Measurements from ENCODE around the gene GGA2.
"Not testable (repeated sequence)": the region's sequence is repeated elsewhere in the genome, so short reads cannot be mapped to it uniquely, and the experiment has no call there.

GGA2 gene, protein sequence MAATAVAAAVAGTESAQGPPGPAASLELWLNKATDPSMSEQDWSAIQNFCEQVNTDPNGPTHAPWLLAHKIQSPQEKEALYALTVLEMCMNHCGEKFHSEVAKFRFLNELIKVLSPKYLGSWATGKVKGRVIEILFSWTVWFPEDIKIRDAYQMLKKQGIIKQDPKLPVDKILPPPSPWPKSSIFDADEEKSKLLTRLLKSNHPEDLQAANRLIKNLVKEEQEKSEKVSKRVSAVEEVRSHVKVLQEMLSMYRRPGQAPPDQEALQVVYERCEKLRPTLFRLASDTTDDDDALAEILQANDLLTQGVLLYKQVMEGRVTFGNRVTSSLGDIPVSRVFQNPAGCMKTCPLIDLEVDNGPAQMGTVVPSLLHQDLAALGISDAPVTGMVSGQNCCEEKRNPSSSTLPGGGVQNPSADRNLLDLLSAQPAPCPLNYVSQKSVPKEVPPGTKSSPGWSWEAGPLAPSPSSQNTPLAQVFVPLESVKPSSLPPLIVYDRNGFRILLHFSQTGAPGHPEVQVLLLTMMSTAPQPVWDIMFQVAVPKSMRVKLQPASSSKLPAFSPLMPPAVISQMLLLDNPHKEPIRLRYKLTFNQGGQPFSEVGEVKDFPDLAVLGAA

DNA sequence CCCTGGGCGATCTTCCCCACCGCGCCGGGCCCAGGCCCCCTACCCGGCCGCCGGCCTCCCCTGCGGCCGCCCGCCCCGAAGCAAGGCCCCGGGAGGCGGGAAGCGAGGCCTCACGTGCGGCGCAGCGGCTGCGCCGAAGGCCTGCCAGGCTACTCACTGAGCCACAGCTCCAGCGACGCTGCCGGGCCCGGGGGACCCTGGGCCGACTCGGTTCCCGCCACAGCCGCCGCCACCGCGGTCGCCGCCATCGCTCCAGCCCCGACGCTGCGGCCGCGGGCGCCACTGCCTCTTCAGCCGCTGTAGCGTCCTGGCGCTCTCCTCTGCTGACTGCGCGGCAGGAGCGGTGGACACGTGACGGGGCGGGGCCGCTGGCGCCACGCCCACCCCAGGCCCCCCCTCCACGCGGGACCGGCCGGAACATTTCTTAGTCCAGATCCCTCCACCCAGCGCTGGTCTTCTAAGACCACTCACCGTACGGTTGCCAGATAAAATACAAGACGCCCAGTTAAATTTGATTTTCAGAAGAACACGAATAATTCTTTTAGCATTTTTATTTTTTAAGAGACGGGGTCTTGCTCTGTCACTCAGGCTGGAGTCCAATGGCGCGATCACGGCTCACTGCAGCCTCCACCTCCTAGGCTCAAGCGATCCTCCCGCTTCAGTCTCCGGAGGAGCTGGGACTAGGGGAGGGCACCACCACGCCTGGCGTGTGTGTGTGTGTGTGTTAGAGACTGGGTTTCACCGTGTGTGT, at the start of gene GGA2:
TSS of gene GGA2 (minus strand) at position 331 of the 751 bp plus-strand sequence. CDS start at position 248, 83 bp downstream.
- Histone ChIP-seq H3K27me3 (ENCODE audit: control insufficient read depth, insufficient read depth, low read length) (no peaks in the 10 kb centered on the region), H3K36me3 (ENCODE audit: control insufficient read depth, insufficient read depth, low read length) (no peaks in the 10 kb centered on the region), H3K27ac (ENCODE audit: low read depth, low read length) (peak within 1 kb of the TSS; percentile 72), H3K9ac (ENCODE audit: low read length) (peak within 1 kb of the TSS; percentile 57), H3K4me1 (ENCODE audit: control insufficient read depth, insufficient read depth, low read length) (no peaks in the 10 kb centered on the region), H3K4me3 (ENCODE audit: low read length) (peak within 1 kb of the TSS; percentile 80)

DNA sequence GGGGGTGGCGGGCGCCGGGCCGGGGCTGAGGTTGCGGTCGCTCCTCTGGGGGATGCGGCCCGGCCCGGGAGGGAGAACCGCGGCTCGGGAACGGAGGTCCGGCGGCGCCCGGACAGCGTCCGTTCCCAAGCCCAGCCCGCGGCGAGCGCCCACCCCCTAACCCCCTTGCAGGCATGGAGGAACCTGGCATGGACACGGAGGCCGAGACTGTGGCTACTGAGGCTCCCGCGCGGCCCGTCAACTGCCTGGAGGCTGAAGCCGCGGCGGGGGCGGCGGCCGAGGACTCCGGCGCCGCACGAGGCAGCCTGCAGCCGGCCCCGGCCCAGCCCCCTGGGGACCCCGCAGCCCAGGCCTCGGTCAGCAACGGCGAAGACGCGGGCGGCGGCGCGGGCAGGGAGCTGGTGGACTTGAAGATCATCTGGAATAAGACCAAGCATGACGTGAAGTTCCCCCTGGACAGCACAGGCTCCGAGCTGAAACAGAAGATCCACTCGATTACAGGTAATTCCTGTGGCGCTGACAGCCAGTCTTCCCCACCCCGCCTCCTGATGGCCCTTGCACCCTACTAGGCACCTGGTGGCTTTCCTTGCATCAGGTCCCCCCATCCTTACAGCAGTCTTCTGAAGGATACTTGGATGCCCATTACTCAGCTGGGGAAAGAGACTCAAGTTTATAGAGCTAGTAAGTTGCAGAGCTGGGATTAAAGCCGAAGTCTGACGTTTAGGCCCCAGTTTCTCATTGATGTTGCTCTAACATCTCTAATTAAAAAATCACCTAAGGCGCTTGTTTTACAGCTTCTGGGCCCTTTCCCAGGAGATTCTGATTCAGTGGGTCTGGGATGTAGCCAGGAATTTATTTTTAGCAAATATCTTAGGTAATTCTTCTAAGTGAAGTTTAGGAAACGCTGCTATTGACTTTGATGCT, 47.7 kb upstream of the GGA2 start:
- peak overlapping the region; percentile 92 for H3K27ac ChIP-seq (ENCODE audit: low read depth, low read length)
- H3K36me3 ChIP-seq (ENCODE audit: control insufficient read depth, insufficient read depth, low read length) = peaks cover 27% of the 10 kb centered on the region
- peaks cover 18% of the 10 kb centered on the region for H3K4me1 ChIP-seq (ENCODE audit: control insufficient read depth, insufficient read depth, low read length)
- H3K9ac ChIP-seq (ENCODE audit: low read length) = peak overlapping the region; percentile 59
- peak overlapping the region; percentile 90 for H3K4me3 ChIP-seq (ENCODE audit: low read length)
- no peaks in the 10 kb centered on the region for H3K27me3 ChIP-seq (ENCODE audit: control insufficient read depth, insufficient read depth, low read length)

DNA sequence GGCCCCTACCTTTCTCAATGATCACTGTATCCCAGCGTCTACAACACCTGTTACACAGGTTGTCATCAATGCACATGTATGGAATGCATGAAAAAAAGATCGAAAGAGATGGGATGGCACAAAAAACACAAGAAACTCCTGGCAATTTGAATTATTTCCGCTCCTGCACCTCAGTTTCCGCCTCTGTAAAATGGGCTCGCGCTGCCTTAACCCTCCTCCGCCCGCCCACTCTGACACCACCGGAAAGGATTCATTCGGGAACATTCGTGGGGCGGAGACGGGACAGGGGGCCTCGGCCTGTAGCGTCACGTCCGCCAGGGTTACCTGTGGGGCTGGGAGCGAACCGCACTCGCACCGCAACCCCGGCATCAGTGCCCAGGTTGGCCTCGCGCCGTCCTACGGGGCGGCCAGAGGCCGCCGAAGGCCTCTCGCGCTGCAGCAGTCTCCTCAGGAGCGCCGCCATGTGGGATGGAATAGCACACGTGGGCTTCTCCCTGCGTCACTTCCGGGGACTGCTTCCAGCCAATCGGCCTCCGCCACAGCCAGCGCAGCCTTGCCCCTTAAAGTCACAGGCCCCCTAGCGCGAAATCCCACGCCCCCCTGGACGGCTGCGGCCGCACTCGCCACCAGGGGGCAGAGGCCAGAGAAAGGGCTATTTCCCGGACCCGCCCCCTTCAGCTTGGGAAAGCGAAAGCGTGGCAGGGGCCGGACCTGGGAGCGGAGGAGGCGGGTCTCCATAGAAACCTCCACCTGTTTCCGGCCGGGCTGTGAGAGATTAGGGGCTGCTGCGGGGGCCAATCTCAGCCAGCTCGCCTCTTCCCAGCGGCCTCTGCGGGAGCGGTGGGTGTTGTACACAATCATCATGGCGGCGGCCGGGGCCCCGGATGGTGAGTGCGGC, 46.8 kb upstream of the GGA2 start, which contains the start of the genes EARS2 and UBFD1:
TSS of gene EARS2 (minus strand) at position 470 of the 898 bp plus-strand sequence. CDS start at position 463, 7 bp downstream.
TSS of gene UBFD1 (plus strand) at position 847 of the 898 bp plus-strand sequence. CDS start at position 863, 16 bp downstream.
- Histone ChIP-seq H3K4me3 (ENCODE audit: low read length) (peak within 1 kb of the TSS; percentile 90), H3K27ac (ENCODE audit: low read depth, low read length) (peak within 1 kb of the TSS; percentile 92)

DNA sequence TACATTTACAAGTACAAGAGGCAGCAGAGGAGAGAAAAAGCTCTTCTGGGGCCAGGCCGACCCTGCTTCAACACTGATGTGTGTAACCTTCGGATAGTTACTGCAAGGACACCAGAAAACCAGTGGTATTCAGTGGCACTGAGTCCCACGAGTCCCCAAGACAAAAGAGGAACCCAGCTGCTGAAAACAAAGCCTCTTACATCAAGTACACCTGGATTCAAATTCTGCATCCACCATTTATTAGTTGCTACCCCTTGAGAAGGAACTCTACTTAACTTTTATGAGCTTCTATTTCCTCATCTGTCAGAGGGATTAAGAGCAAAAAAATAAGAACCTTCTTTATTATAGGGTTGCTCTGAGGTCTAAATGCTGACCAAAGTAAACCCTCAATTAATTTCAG, 44.2 kb upstream of the GGA2 start:
- Histone ChIP-seq H3K9ac (ENCODE audit: low read length) (no peak overlapping the region), H3K4me1 (ENCODE audit: control insufficient read depth, insufficient read depth, low read length) (peaks cover 18% of the 10 kb centered on the region)

More for the DNA sequence above, 46.8 kb upstream of the GGA2 start, which contains the start of the genes EARS2 and UBFD1:
- no peaks in the 10 kb centered on the region for H3K27me3 ChIP-seq (ENCODE audit: control insufficient read depth, insufficient read depth, low read length)
- H3K36me3 ChIP-seq (ENCODE audit: control insufficient read depth, insufficient read depth, low read length) = peaks cover 19% of the 10 kb centered on the region
- H3K4me1 ChIP-seq (ENCODE audit: control insufficient read depth, insufficient read depth, low read length) = peaks cover 18% of the 10 kb centered on the region
- peak within 1 kb of the TSS; percentile 60 for H3K9ac ChIP-seq (ENCODE audit: low read length)

DNA sequence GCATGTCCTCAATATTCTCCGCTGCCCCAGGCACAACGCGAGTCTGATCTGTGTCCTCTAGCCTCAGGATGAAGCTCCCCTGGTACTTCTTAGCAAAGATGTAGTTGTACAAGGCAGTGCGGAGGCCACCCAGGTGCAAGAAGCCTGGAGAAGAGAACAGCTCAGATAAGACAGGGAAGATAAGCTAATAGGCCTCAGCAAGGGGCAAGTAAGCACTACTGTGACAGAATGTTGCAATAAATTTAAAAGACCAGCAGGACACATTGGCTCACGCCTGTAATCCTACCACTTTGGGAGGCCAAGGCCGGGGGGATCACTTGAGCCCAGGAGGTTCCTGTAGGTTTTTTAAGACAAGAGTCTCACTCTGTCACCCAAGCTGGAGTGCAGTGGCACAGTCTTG, 41.9 kb upstream of the GGA2 start:
- H3K4me3 ChIP-seq (ENCODE audit: low read length) = no peak overlapping the region
- no peak overlapping the region for H3K27ac ChIP-seq (ENCODE audit: low read depth, low read length)
- no peak overlapping the region for H3K9ac ChIP-seq (ENCODE audit: low read length)
- peaks cover 3% of the 10 kb centered on the region for H3K4me1 ChIP-seq (ENCODE audit: control insufficient read depth, insufficient read depth, low read length)
- H3K27me3 ChIP-seq (ENCODE audit: control insufficient read depth, insufficient read depth, low read length) = no peaks in the 10 kb centered on the region
- peaks cover 12% of the 10 kb centered on the region for H3K36me3 ChIP-seq (ENCODE audit: control insufficient read depth, insufficient read depth, low read length)

More for the DNA sequence above, 44.2 kb upstream of the GGA2 start:
- no peak overlapping the region for H3K27ac ChIP-seq (ENCODE audit: low read depth, low read length)
- H3K36me3 ChIP-seq (ENCODE audit: control insufficient read depth, insufficient read depth, low read length) = peaks cover 14% of the 10 kb centered on the region
- H3K4me3 ChIP-seq (ENCODE audit: low read length) = no peak overlapping the region
- no peaks in the 10 kb centered on the region for H3K27me3 ChIP-seq (ENCODE audit: control insufficient read depth, insufficient read depth, low read length)

DNA sequence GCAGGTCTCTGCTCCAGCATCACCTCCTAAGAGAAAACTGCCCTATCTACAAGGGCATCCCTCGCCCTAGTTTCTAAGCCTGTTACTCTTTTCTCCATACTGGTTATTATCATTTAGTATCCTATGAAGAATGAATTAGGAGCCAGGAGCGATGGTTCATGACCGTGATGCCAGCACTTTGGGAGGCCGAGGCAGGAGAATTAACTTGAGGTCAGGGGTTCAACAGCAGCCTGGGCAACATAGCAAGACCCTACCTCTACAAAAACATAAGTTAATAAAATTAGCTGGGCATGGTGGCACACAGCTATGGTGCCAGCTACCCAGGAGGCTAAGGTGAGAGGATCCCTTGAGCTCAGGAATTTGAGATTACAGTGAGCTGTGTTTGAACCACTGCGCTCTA, 39.6 kb upstream of the GGA2 start:
- Histone ChIP-seq H3K27me3 (ENCODE audit: control insufficient read depth, insufficient read depth, low read length) (no peaks in the 10 kb centered on the region), H3K36me3 (ENCODE audit: control insufficient read depth, insufficient read depth, low read length) (peaks cover 20% of the 10 kb centered on the region), H3K4me3 (ENCODE audit: low read length) (no peak overlapping the region), H3K27ac (ENCODE audit: low read depth, low read length) (no peak overlapping the region), H3K4me1 (ENCODE audit: control insufficient read depth, insufficient read depth, low read length) (no peaks in the 10 kb centered on the region), H3K9ac (ENCODE audit: low read length) (no peak overlapping the region)

DNA sequence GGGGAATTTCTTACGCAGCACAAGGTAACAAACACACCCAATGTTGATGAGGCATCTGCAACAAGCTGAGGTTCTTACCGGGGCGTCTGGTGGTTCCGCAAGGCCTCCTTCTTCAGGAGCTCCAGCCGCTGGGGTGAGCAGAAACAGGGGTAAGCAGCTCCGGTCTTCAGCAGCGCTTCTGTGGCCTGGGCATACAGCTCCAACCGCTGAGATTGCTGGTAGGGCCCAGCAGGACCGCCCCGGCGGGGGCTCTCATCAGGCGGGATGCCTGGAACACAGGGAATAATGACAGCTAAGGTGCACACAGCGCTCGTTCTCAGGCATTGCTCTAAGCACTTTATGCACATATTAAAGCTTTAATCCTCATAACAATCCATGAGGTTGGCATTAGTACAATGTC, 34.1 kb upstream of the GGA2 start:
- Histone ChIP-seq H3K4me1 (ENCODE audit: control insufficient read depth, insufficient read depth, low read length) (no peaks in the 10 kb centered on the region), H3K4me3 (ENCODE audit: low read length) (no peak overlapping the region), H3K27ac (ENCODE audit: low read depth, low read length) (no peak overlapping the region), H3K36me3 (ENCODE audit: control insufficient read depth, insufficient read depth, low read length) (peaks cover 17% of the 10 kb centered on the region), H3K27me3 (ENCODE audit: control insufficient read depth, insufficient read depth, low read length) (no peaks in the 10 kb centered on the region), H3K9ac (ENCODE audit: low read length) (no peak overlapping the region)

DNA sequence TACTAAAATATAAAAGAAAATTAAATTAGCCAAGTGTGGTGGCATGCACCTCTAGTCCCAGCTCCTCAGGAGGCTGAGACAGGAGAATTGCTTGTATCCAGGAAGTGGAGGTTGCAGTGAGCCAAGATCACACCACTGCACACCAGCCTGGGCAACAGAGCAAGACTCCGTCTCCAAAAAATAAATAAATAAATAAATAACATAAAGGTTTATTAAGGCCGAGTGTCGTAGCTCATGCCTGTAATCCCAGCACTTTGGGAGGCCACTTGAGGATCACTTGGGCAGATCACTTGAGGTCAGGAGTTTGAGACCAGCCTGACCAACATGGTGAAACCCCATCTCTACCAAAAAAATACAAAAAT, 30.5 kb upstream of the GGA2 start:
- H3K4me3 ChIP-seq (ENCODE audit: low read length); H3K9ac ChIP-seq (ENCODE audit: low read length); H3K27me3 ChIP-seq (ENCODE audit: control insufficient read depth, insufficient read depth, low read length); H3K4me1 ChIP-seq (ENCODE audit: control insufficient read depth, insufficient read depth, low read length); H3K27ac ChIP-seq (ENCODE audit: low read depth, low read length): not testable (repeated sequence)
- peaks cover 10% of the 10 kb centered on the region for H3K36me3 ChIP-seq (ENCODE audit: control insufficient read depth, insufficient read depth, low read length)

DNA sequence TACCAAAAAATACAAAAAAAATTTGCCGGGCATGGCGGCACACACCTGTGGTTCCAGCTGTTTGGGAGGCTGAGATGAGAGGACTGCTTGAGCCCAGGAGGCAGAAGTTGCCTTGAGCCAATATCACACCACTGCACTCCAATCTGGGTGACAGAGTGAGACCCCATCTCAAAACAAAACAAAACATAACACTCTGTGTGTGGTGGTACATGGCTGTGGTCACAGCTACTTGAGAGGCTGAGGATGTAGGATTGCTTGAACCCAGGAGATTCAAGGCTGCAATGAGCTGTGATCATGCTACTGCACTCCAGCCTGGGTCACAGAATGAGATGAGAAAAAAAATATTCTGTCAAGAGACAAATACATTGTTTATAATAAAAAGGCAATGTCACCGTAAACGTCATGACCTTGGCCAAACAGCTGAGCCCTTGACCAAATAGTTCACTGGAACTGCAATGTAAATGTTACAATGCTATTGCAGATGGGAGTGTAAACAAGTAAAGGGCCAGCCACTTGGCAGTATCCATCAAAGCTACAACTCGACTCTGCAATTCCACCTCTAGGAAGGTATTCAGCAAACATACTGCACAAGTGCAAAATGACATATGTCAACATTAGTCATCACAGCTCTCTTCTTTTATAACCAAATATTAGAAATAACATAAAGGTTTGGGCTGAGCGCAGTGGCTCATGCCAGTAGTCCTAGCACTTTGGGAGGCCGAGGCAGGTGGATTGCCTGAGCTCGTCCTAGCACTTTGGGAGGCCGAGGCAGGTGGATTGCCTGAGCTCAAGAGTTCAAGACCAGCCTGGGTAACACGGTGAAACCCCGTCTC, 29.9 kb upstream of the GGA2 start:
- H3K27me3 ChIP-seq (ENCODE audit: control insufficient read depth, insufficient read depth, low read length) = no peaks in the 10 kb centered on the region
- no peak overlapping the region for H3K4me3 ChIP-seq (ENCODE audit: low read length)
- no peak overlapping the region for H3K27ac ChIP-seq (ENCODE audit: low read depth, low read length)
- peaks cover 9% of the 10 kb centered on the region for H3K36me3 ChIP-seq (ENCODE audit: control insufficient read depth, insufficient read depth, low read length)
- H3K4me1 ChIP-seq (ENCODE audit: control insufficient read depth, insufficient read depth, low read length) = no peaks in the 10 kb centered on the region
- H3K9ac ChIP-seq (ENCODE audit: low read length) = no peak overlapping the region

DNA sequence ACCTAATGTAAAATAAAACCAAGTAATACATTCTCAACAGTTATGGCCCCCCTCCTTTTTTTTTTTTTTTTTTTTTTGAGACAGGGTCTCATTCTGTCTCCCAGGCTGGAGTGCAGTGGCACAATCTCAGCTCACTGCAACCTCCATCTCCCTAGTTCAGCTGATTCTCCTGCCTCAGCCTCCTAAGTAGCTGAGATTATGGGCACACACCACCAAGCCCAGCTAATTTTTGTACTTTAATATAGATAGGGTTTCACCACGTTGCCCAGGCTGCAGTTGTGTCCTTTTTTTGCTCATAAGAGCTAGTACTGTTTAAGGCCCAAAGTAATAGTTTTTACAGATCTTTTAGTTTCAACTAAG, 28.6 kb upstream of the GGA2 start:
- Histone ChIP-seq H3K9ac (ENCODE audit: low read length) (no peak overlapping the region), H3K36me3 (ENCODE audit: control insufficient read depth, insufficient read depth, low read length) (peaks cover 11% of the 10 kb centered on the region), H3K27ac (ENCODE audit: low read depth, low read length) (no peak overlapping the region), H3K27me3 (ENCODE audit: control insufficient read depth, insufficient read depth, low read length) (no peaks in the 10 kb centered on the region), H3K4me3 (ENCODE audit: low read length) (no peak overlapping the region), H3K4me1 (ENCODE audit: control insufficient read depth, insufficient read depth, low read length) (no peaks in the 10 kb centered on the region)
